Smooth muscle cell of the brain vasculature (primary cell): ENCODE results near the gene LRRC4C.

Experiments used
- DNase-seq: peaks from one replicate; pipeline ENCODE4 v3.0.0-alpha.2; 2012; ENCODE audit warnings: low read depth, low spot score

Gene LRRC4C

DNA sequence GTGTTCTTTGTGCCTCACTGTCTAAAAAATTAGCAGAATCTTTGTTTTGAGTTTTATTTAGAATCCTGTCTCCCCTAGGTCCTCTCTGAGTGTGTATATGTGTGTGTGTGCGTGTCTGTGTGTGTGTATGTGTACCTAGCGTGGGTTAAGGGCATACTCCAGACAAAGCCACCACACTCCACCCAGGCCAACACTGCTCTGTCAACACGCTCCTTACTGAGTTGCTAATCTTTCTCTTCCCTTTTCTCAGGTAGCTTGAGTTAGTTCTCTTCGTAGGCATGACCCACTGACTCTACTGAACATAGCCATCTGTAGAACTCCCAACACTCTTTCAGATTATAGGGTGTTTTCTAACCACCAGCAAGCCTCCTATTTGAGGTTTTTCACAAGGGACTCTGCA lies 131.1 kb downstream of the LRRC4C start:
- DNase-seq, result no peak

DNA sequence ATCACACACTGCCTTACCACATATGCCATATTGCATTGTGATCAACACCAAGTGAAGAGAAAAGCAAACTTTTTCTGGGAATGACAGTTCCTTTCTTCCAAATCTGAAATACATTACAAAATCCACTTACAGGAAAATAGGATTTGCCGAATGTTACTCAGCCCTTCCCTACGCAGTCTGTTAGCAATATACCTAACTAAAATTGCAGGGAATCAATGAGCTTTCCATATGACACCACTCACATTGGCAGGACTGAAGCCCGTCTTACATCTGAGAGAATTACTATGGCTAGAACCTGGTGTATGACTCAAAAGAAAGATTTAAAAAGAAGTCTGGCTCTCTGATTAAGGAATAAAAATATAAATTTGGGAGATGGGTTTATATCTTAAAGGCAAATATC lies 136.0 kb downstream of the LRRC4C start:
- no peak for DNase-seq

DNA sequence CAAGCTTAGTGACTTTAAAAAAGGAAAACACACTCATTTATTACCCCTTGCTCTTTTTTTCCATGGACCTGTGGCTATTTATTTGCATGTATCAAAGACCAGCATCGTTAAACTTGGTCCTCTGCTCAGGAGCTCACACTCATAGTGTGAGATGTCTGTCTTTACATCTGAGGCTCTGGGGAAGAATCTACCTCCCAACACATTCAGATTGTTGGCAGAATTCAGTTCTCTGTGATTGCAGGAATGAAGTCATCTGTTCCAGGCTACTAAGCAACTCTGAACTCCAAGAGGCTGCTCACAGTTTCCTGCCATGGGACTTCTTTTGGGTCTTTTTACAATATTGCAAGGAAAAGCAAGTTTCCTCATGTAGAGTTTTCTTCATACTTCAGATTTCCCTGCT lies 138.8 kb downstream of the LRRC4C start:
- DNase-seq, result no peak

DNA sequence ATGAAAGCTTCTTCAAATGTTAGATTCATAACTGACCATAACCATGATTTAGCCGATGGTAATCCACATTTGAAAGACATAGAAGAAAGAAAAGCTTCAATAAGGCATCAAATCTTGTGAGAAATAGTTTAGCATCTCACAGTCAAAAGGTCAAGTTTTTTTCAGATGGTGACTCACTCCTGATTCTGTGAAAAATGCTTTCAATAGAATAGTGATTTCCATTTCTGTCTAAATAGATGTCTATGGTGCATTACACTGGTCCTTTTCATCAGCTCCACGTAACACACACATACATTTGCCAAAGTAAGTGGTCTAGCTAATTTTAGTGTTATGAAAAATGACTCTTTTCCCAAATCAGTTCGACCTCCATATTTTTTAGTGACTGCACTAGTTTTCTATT lies 139.2 kb downstream of the LRRC4C start:
- DNase-seq, result no peak

DNA sequence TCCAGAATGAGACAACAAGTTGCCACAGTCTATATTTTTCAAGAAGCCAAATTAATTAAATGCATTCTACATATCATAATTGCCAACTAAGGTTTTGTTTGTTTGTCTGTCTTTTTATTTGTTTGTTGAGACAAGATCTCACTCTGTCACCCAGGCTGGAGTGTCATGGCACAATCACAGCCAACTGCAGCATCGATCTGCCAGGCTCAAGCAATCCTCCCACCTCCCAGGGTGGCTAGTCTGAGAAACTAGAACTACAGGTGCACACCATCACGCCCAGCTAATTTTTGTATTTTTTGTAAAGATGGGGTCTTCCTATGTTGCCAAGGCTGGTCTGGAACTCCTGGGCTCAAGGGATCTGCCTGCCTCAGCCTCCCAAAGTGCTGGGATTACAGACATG lies 140.0 kb downstream of the LRRC4C start:
- DNase-seq, result no peak

DNA sequence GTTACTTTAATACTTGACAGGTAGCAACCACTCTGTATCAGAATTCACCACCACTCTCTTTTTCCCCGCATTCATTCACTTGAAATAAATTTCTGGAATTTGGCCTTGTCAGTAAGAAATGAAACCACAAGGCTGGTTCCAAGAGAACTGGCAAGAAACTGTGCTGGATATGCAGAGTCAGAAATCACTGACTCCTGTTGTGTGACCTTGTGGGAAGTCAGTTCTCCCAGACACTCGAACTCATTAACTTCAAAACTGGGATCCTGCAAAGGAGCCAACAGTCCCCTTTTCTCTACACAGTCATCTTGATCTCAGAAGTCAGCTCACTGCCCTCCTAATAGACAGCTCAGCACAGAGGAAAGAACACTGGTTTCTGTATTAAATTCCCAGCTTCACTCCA lies 142.7 kb downstream of the LRRC4C start:
- no peak for DNase-seq

DNA sequence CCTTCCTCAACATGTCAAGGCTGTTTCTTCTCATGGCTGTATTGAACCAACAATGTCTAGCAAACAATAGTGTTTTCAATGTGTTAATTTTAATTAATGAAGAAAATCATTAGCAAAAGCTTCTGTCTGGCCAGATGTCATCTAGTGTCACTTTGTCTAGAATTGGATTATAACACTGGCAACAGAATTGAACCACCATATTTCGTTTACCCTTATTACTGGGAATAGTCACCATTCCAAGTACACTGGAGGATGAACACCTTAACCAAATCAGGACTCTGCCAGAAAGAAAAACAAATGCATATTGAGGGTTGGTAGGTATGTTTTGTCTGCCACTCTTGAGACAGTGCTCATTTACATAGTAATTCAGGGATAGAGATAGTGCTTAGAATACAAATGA lies 146.2 kb downstream of the LRRC4C start:
- DNase-seq, result no peak

DNA sequence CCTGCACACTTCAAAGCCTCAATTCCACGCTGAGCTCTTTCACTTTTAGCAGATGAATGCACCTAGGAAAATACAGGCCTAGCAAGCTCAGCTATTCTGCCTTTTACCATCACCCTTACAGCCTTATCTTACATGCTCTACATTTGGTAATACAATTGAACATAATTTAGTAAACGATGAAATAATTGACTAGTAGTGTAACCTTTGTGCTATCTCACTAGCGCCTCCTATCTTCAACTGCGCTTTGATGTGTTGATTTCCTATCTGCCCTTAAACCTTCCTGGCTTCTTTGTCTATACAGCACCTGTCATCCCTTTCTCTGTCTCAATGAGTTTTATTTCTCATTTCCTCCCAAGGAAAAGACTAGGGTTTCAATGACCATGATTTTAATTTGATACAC lies 149.7 kb downstream of the LRRC4C start:
- no peak for DNase-seq

DNA sequence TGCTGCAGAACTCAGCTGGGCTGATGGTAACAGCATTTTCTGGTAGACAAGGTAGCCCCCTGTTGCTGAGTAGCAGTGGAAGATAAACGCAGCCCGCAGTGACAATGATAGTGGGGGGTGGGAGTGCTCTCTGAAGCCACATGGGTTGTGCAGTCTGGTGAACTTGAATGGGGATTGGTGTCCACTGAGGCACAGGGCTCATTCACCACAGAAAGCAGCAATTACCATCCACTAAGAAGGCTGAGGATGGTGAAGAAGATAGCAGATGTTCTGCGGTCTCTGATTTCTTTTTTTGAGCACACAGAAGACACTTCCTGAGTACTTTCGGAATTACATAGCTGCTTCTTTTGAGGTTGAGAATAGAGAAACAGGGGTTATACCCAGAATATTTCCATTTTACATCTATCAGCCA lies 150.3 kb downstream of the LRRC4C start:
- no peak for DNase-seq

DNA sequence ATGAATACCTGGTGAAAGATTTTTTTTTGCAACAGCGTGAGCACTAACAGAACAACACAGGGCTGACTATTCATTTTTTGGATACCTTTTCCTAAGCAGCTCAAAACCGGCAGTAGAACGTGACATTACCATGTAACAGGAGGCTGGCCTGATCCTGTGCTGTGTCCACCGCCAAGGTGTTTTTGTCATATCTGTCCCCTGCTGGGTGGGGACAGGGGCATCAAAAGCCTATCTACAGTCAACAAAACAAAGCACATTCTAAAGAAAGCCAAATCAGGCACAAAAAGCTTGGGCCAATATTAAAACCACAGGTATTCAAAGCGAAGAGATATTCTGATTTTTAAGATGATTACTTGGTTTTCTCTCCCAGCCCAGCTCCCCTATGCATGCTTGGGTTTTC lies 151.2 kb downstream of the LRRC4C start:
- DNase-seq, result no peak

DNA sequence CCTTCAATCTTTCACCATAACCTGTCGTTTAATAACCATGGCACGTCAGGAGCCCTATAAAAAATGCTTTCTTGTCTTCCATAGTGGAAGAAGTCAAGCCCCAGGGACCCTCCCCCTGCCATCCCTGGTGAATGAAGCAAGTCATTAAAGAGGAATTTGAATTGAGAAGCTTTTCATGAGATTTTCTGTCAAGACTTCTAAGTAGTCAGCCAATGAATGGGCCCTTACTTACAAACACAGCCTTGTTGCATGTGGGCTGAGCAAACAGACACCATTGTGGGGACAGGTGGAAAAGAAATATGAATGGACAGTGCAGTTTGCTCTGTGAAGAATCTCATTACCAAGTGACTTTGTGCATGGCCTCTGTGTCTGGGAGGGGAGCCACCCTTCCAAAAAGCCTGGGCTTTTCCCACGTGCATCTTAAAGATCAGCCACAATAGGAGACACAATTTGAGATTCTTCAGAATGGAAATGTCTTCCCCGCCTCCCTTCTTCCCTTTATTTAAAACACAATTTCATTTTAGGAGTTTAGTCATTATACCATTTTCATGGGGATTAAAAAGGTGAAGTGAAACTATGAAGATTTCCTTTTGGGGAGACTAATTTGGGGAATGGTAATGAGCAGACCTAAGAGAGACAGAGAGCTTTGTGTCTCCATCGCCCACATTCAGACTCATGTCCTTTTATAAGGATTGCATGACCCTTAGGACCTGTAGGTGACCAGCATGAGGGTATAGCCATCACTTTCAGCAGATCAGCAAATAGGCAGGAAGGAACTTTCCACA lies 152.0 kb downstream of the LRRC4C start:
- DNase-seq, result no peak

DNA sequence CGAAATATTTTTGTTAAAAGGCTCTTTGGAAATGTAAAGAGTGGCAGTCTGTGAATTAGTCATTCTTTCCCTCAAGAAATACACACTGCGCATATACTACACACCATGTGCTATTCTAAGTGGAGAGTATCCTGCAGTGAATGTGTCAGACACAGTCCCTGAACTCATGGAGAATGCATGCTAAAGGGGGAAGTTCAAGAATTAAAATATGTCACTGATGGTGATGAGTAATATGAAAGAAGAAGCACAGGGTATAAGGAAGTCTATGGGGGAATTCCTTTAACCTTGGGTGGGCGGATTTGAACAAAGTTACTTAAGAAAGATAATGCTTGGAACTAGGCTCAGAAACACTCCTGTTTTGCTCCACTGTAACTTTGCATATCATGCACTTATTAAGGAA lies 153.0 kb downstream of the LRRC4C start:
- no peak for DNase-seq

DNA sequence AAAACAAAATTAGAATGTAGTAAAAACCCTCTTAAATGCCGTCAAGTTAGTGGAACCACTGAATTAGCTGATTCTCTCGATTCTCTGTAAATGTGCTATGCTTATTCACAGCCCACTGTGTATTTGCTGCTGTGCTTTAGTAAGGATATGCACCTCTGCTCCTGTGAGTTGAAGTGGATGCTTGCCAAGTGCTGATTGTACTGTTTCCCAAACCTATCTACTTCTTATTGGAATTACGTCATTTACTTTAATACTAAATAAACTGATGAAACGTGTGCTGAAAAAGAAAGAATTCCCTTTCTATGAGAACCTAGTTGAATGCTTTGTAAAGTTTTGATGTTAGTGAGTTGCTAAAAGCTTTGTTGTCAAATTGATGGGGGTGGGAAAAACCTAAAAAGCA lies 158.4 kb downstream of the LRRC4C start:
- no peak for DNase-seq

DNA sequence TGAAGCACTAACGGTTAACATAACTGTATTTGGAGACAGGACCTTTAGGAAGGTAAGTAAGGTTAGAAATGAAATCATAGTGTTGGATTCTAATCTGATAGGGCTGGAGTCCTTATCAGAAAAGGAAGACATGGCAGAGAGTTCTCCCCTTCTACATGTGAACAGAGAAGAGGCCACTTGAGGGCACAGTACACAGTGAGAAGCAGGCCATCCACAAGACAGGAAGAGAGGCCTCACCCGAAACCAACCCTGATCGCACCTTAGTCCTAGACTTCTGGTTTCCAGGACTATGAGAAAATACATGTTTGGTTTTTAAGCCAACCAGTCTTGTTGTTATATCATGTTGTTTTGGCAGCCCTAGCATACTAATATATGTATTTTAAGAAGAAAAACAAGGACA lies 170.0 kb downstream of the LRRC4C start:
- no peak for DNase-seq

DNA sequence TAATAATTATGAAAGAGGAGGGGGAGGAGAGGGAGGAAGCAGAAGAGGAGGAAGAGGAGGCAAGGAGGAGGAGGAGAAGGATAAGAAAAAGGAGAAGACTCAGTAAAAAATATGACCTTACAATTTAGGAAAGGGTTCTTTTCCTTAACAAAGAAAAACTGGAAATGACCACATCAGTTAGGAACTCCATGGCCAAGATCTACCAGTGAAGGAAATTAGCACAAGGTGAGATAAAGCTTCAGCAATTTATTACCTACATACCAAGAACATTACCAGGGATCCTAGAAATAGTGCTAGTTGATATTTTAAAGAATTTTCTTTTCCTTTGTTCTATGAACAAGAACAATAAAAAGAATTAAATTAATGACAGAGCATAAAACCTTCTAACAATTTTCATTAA lies 172.7 kb downstream of the LRRC4C start:
- no peak for DNase-seq

DNA sequence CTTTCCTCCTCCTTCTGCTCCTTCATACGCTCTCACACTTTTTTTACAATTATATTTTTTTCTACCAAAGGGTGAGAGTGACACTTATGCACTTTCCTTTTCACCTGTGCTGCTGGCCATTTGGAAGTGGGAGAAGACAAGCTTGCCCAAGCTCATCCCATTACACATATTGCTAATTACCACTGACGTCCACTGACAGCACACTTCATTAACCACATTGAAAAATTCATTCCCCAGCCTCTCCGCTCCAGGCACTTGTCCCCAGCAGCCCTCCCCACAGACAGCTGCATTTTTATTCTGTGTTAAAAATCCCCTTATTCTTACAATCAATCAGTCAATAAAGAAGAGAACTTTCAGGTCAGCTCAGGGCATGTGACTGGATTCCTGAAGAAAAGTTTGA lies 175.1 kb downstream of the LRRC4C start:
- DNase-seq, result no peak

DNA sequence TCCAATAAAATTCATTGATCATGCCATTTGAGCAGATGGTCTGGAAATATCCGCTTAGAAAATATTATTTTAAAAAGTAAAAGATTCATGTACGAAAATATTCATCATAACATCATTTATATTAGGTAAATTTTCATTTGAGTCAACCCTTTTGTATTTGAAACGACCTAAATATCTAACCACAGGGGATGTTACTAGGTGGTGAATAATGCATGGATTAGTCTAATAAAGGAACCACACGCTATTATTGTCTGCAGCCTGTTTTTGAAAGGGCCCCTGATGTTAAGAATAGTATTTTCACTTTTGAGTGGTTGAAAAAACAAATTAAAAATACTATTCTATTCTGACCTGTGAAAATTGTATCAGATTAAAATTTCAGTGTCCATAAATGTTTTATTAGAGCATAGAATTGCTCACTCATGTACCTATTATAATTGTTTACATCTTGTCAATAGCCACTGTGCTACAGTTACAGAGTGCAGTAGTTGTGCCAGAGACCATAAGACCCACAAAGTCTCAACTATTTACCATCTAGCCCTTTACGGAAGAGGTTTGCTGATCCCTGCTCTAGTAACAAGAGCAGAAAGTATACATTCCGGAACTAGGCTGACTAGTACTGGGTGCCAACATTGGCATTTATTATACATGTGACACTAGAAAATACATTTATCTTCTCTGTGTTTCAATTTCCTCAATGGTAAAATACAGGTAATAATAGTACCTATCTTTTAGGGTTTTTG lies 176.1 kb downstream of the LRRC4C start:
- no peak for DNase-seq

DNA sequence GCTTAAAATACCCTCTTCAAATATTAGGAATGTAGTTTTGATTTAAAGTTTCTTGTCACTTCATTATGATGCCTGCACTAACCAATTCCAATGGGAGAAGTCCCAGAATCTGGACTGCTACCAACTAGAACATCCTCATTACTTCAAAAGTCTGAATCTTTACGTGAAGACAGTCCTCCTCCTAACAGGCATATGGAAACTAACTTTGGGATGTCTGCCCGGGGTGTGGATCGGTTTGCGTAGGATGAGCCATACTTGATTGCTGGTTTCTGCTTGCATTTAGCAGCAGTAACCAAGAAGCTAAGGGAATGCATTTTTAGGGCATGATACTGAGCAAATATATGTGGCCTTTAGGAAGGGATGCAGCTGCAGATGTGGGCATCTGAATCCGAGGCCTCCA lies 177.1 kb downstream of the LRRC4C start:
- DNase-seq, result no peak

DNA sequence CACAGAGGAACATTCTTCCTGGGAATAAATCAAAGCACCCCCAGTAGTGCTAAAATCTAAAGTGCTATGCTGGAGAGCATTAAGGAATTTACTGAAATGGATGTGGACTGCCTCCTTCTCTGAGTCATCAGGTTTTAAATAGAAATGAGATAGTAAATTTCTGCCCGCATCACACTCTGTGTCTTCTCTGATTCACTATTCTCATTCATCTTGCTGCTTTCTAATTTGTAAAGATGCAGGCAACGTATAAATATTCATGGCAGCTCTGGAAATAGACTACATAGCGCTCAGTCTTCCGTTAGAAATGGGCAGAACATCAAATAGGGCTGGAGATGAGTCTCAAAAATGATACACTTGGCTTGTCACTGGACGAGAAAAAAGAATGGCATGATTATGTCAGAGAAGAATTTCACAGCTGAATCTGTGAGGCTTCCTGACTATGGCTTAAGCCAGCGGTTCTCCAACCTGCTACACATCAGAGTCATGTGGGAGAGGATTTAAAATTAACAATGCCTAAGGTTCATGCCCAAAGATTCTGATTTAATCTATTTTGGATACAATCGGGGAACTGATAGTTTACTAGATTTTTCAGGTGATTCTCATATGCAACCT lies 178.2 kb downstream of the LRRC4C start:
- no peak for DNase-seq

DNA sequence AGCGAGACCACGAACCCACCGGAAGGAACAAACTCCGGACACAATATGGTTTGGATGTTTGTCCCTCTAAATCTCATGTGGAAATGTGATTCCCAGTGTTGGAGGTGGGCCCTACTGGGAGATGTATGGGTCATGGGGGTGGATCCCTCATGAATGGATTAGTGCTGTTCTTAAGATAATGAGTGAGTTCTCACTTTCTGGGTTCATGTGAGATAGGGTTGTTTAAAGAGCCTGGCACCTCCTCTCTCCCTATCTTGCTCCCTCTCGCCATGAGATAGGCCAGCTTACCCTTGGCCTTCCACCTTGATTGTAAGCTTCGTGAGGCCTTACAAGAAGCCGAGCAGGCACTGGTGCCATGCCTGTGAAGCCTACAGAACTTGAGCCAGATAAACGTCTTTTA lies 184.6 kb downstream of the LRRC4C start:
- no peak for DNase-seq

DNA sequence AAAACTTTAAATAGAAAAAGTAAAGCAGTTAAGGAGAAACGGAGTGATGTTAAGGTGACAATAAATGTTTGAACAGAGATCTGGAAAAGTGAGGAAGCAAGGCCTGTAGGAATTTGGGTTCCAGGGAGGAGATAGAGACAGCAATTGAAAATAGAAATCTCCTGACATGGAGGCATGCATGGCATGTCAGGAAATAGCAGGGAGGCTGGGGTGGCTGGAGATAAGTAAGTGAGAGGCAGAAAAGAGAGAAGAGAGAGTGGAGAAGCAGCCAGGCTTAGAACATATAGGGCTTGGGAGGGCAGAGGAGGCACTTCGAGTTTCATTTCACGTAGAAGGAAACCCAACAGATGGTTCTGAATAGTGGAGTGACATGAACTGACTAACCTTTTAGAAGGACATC lies 185.5 kb downstream of the LRRC4C start:
- DNase-seq, result no peak

DNA sequence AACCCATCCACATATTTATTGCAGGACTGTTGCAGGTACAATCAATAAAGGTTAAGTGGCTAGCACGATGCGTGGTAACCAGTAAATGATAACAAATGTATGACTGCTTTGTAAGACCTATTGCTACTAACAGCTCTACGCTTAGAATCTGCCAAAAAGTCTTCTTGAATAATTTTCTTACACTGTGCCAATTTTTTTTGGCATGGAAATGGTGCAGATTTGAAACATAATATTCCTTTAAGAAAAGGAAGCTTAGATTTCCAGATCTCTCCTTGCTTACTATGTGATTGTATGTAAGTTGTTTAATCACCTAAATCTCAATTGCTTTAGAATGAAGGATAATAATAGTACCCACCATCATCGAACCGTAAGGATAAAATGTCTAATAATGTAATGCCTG lies 192.0 kb downstream of the LRRC4C start:
- no peak for DNase-seq

DNA sequence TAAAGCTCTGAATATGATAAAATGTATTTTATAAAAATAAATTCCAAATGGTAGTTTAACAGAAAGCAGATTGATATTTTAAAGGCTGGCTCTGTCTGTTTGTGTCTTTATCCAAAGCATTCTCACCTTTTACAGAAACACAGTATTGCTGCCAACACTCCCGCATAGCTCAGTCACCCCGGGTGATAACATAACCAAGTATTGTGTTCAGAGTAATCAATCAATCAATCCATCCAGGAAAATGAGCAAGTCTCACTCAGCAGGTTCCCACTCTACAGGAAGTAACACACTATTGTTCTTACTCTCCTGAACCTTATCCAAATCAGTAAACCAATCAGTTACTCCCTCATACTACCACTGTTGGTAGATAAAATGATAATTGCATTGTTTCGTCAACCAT lies 203.4 kb downstream of the LRRC4C start:
- no peak for DNase-seq
